K562 (cell line): Measurements from ENCODE around the gene MANBA. TPM values are rescaled to one million over a fixed set of nuclear protein-coding genes. Genes with fewer than 3 reads are reported as not detected.

ENCODE experiments used
- ATAC-seq: fragments of 200-7000 bp; cut with Tn5 transposase; 3 replicates; pipeline ENCODE4 v1.9.1; 2020; ENCODE audit warnings: moderate library complexity
- BruUV-seq: library from RNA; stranded (reverse); fragments of 400-500 nt; replicated peaks from 2 replicates; lab custom pipeline; 2021; lab: Mats Ljungman, UMichigan
- CTCF ChIA-PET: fragments of 300-600 bp; formaldehyde crosslinking; extraction: SDS; loops from one replicate; lab custom pipeline; 2021; ENCODE audit warnings: low intra/inter-chr PET ratio; lab: Yijun Ruan, JAX
- POLR2A ChIA-PET: fragments of 300-600, 350-650 bp; sonication (Branson Sonifier 250); formaldehyde crosslinking; extraction: SDS; loops from one replicate; lab custom pipeline; 2021; ENCODE audit warnings: antibody characterized with exemption, inconsistent platforms; lab: Yijun Ruan, JAX
- DNase-seq, 4 experiments: peaks; one replicate each; pipeline versions ENCODE4 v3.0.0 to v3.0.0-alpha.2; 2011 to 2018; ENCODE audit warnings: low spot score in 3 of 4, mixed read lengths in 3 of 4; ENCODE audit errors: extremely low read depth in 1 of 4
- FAIRE-seq: peaks from 2 replicates; lab custom pipeline; 2011; peaks lifted over from hg19 to GRCh38; lab: Jason Lieb, UNC
- H2AFZ ChIP-seq: 2 replicates; pipeline ENCODE4 v1.6.0; 2011; ENCODE audit warnings: low read depth, low read length, control low read depth, inconsistent platforms
- H3K27ac ChIP-seq: fragments of 200-600 bp; 3 replicates; pipeline ENCODE4 v1.8.0; 2011; ENCODE audit warnings: low read depth, mild to moderate bottlenecking, control low read depth, inconsistent platforms, low read length, moderate library complexity, mixed read lengths; ENCODE audit errors: extremely low read depth
- H3K27me3 ChIP-seq, 2 experiments: fragments of 300-600 bp in 1 of 2; 2 replicates in 1 of 2; 3 replicates in 1 of 2; pipeline versions ENCODE4 v1.6.0 to v1.8.0; 2011; ENCODE audit warnings: inconsistent platforms in 2 of 2, low read length in 2 of 2, mild to moderate bottlenecking in 1 of 2, mixed read lengths in 1 of 2, moderate library complexity in 1 of 2; ENCODE audit not compliant: control insufficient read depth in 2 of 2, insufficient read depth in 2 of 2
- H3K36me3 ChIP-seq: fragments of 300-600 bp; 3 replicates; pipeline ENCODE4 v1.8.0; 2011; ENCODE audit warnings: mild to moderate bottlenecking, low read length, inconsistent platforms; ENCODE audit not compliant: control insufficient read depth, insufficient read depth
- H3K4me1 ChIP-seq, 2 experiments: fragments of 200-600 bp in 1 of 2; replicated peaks in 1 of 2; 2 replicates in 1 of 2; 3 replicates in 1 of 2; pipeline versions ENCODE4 v1.5.1 to v1.8.0; 2011; ENCODE audit warnings: inconsistent platforms in 2 of 2, low read length in 2 of 2, mild to moderate bottlenecking in 1 of 2, mixed read lengths in 1 of 2, moderate library complexity in 1 of 2; ENCODE audit not compliant: control insufficient read depth in 2 of 2, insufficient read depth in 2 of 2
- H3K4me2 ChIP-seq: 2 replicates; pipeline ENCODE4 v1.6.1; 2011; ENCODE audit warnings: low read length, control low read depth, inconsistent platforms, mixed read lengths; ENCODE audit not compliant: insufficient read depth
- H3K4me3 ChIP-seq: fragments of 200-600 bp; sonication (generic), shearing (Covaris generic); 2 replicates; pipeline ENCODE4 v1.5.1; 2016; ENCODE audit warnings: control low read depth, inconsistent platforms
- H3K79me2 ChIP-seq: fragments of 200-600 bp; 3 replicates; pipeline ENCODE4 v1.8.0; 2011; ENCODE audit warnings: low read length, inconsistent platforms; ENCODE audit not compliant: control insufficient read depth, insufficient read depth
- H3K9ac ChIP-seq, 2 experiments: 2 replicates each; pipeline versions ENCODE4 v1.6.0 to v1.6.1; 2011; ENCODE audit warnings: low read depth in 2 of 2, low read length in 2 of 2, control low read depth in 1 of 2, inconsistent platforms in 1 of 2, mild to moderate bottlenecking in 1 of 2, mixed read lengths in 1 of 2; ENCODE audit not compliant: insufficient read depth in 1 of 2
- H3K9me1 ChIP-seq: one replicate; pipeline ENCODE4 v1.6.0; 2011; ENCODE audit warnings: inconsistent platforms, mild to moderate bottlenecking, low read length, moderate library complexity; ENCODE audit not compliant: control insufficient read depth, insufficient read depth
- H3K9me3 ChIP-seq: replicated peaks from 2 replicates; pipeline ENCODE4 v1.5.1; 2011; ENCODE audit warnings: low read depth, low read length, inconsistent platforms; ENCODE audit not compliant: control insufficient read depth, insufficient read depth
- H4K20me1 ChIP-seq: replicated peaks from 2 replicates; pipeline ENCODE4 v1.6.1; 2011; ENCODE audit warnings: low read length, inconsistent platforms, mixed read lengths; ENCODE audit not compliant: control insufficient read depth, insufficient read depth
- ARID2 ChIP-seq: fragments of 450-650 bp; IDR thresholded peaks from 2 replicates; pipeline ENCODE4 v1.6.1; 2017; ENCODE audit warnings: antibody characterized with exemption, mild to moderate bottlenecking
- FOSL1 ChIP-seq: fragments of 200-800 bp; sonication (Bioruptor generic); conservative IDR thresholded peaks from 2 replicates; pipeline ENCODE4 v1.6.1; 2016; ENCODE audit warnings: missing genetic modification characterization, missing compliant biosample characterization
- HDAC3 ChIP-seq: fragments of 450-650 bp; IDR thresholded peaks from 2 replicates; pipeline ENCODE4 v1.6.1; 2018; ENCODE audit warnings: borderline replicate concordance, mild to moderate bottlenecking, moderate library complexity; ENCODE audit not compliant: partially characterized antibody
- SIRT6 ChIP-seq: IDR thresholded peaks from one replicate; pipeline ENCODE4 v1.6.1; 2012; ENCODE audit warnings: low read depth, mild to moderate bottlenecking, control low read depth, inconsistent platforms, low read length, moderate library complexity
- SMAD4 ChIP-seq: fragments of 250-450 bp; sonication (Bioruptor Pico); conservative IDR thresholded peaks from 2 replicates; pipeline ENCODE4 v1.8.0; 2021; ENCODE audit warnings: inconsistent platforms, mild to moderate bottlenecking, moderate library complexity
- TAF1 ChIP-seq: IDR thresholded peaks from 2 replicates; pipeline ENCODE4 v1.6.1; 2011; ENCODE audit warnings: mild to moderate bottlenecking, low read length, moderate library complexity; ENCODE audit not compliant: insufficient read depth, control insufficient read depth, severe bottlenecking; ENCODE audit errors: extremely low read depth
- TAF7 ChIP-seq: fragments of 450-650 bp; IDR thresholded peaks from 2 replicates; pipeline ENCODE4 v1.6.1; 2016; ENCODE audit warnings: missing genetic modification characterization, missing compliant biosample characterization
- ZBTB40 ChIP-seq, 2 experiments: fragments of 450-650 bp in 1 of 2; sonication (generic) in 1 of 2; formaldehyde crosslinking in 1 of 2; IDR thresholded peaks; 2 replicates each; pipeline versions ENCODE4 v1.7.1 to v1.9.0; 2016 to 2022; ENCODE audit warnings: inconsistent platforms in 1 of 2, mild to moderate bottlenecking in 1 of 2, missing genetic modification reagents in 1 of 2
- WGBS: fragments of 100-300 bp; shearing (Covaris generic); methylation state at CpG from one replicate; pipeline ENCODE4 v1.1.6; 2016; ENCODE audit warnings: low coverage, mixed read lengths; ENCODE audit not compliant: insufficient coverage; ENCODE audit errors: missing lambda C conversion rate; 5-methylcytosine and 5-hydroxymethylcytosine counted together
- in situ Hi-C: fragments of 300-500 bp; cut with MboI; formaldehyde crosslinking; loops from 4 replicates; pipeline ENCODE4 v1.15.0; 2018; ENCODE audit warnings: inconsistent platforms, mixed read lengths
- intact Hi-C: fragments of 100-400 bp; cut with micrococcal nuclease; formaldehyde crosslinking; loops from 2 replicates; pipeline ENCODE4 v1.14.2; 2022
- polyA plus RNA-seq, 8 experiments: library from polyadenylated mRNA; depleted of rRNA in 4 of 8; stranded (reverse) in 5 of 8; unstranded in 3 of 8; fragments of >200 nt; fragmentation: Nextera tagmentation in 2 of 8; fragmentation: Illumina TruSeq in 1 of 8; extraction: Ambion mirVana in 2 of 8; extraction: Trizol in 1 of 8; gene quantifications; 2 replicates each; pipeline versions ENCODE4 v1.2.1 to v1.2.3, GENCODE V29; 2011 to 2014; ENCODE audit warnings: inconsistent platforms in 1 of 8, missing spikeins in 1 of 8
- total RNA-seq, 7 experiments: library from RNA; depleted of rRNA in 6 of 7; stranded (reverse); fragments of >200 nt in 6 of 7; fragmentation: Illumina TruSeq in 2 of 7; extraction: Trizol in 2 of 7; gene quantifications; 2 replicates each; pipeline versions ENCODE4 v1.2.1 to v1.2.3, GENCODE V29; 2011 to 2021; ENCODE audit warnings: low replicate concordance in 1 of 7

The MANBA gene
- total and polyA plus RNA-seq, 9 of the 15 experiments (the other 6 are each of a cell fraction or from before 2014, with no cell fraction given) = 1.8 to 12.9 (median 7.7) TPM

GRCh38 chr4:102687982-102688433 lies 72.8 kb downstream of the MANBA start:
- TF ChIP-seq SMAD4 (CRISPR knock-in tag) = no peak
- no peak for TF ChIP-seq SIRT6
- TF ChIP-seq HDAC3 = no peak
- TF ChIP-seq ZBTB40 (IDR thresholded peaks at IDR 0.05) = 0 out of 2 replicates have a peak, but pooled peaks have one; percentile 31
- TF ChIP-seq ZBTB40 (CRISPR knock-in tag; IDR thresholded peaks at IDR 0.05) = no peak
- no peak for TF ChIP-seq TAF1
- TF ChIP-seq FOSL1 (tag) = peak; percentile 45; the same call in 1 of the 2 replicates
- no peak for TF ChIP-seq TAF7 (tag)
- TF ChIP-seq ARID2 = 0 out of 2 replicates have a peak, but pooled peaks have one; percentile 10
- Histone ChIP-seq H3K36me3 (no peaks in the 10 kb centered on the region), H3K4me1 (peaks cover 0 to 22% of the 10 kb centered on the region in 2 experiments; a peak in 3 of 5 replicates), H2AFZ (no peak overlapping the region), H3K27me3 (no peaks in the 10 kb centered on the region), H3K9me3 (no peaks in the 10 kb centered on the region), H3K4me3 (no peak overlapping the region), H3K9ac (no peak overlapping the region), H3K9me1 (no peaks in the 10 kb centered on the region), H4K20me1 (no peaks in the 10 kb centered on the region), H3K27ac (no peak overlapping the region), H3K79me2 (no peaks in the 10 kb centered on the region; the same call in 2 of the 3 replicates), H3K4me2 (no peak overlapping the region)
- no peak for ATAC-seq
- intact Hi-C loops = no loop called here
- no peak for FAIRE-seq
- no TSS peak for BruUV-seq
- no peak for DNase-seq
- 72% methylated on average over 5 of the region's 7 CpGs for WGBS
- in situ Hi-C loops = no loop called here
- ChIA-PET POLR2A (no interaction called here), CTCF (no interaction called here)
